HepG2 (cell line): ENCODE measurements around the gene ZNF584. TPM values are rescaled to one million over a fixed set of nuclear protein-coding genes. Genes with fewer than 3 reads are reported as not detected.
A peak's percentile ranks its signal among the peaks of the same experiment; 100 is the strongest.

ENCODE experiments used
- E2F2 ChIP-seq: sonication (generic); formaldehyde crosslinking; IDR thresholded peaks from 2 replicates; pipeline ENCODE4 v1.4.0; 2020; ENCODE audit warnings: missing genetic modification reagents, borderline replicate concordance
- HES4 ChIP-seq: sonication (generic); formaldehyde crosslinking; IDR thresholded peaks from 2 replicates; pipeline ENCODE4 v1.9.0; 2021; ENCODE audit warnings: mild to moderate bottlenecking, missing genetic modification reagents, borderline replicate concordance
- HOXD1 ChIP-seq: sonication (generic); formaldehyde crosslinking; IDR thresholded peaks from 2 replicates; pipeline ENCODE4 v1.5.0; 2020; ENCODE audit warnings: missing genetic modification reagents
- NRL ChIP-seq: sonication (generic); formaldehyde crosslinking; IDR thresholded peaks from 2 replicates; pipeline ENCODE4 v1.5.0; 2020; ENCODE audit warnings: missing genetic modification reagents, mild to moderate bottlenecking, moderate library complexity, borderline replicate concordance
- SIX4 ChIP-seq: sonication (generic); formaldehyde crosslinking; IDR thresholded peaks from 2 replicates; pipeline ENCODE4 v1.4.0; 2020; ENCODE audit warnings: missing genetic modification reagents
- ZFP91 ChIP-seq: sonication (generic); formaldehyde crosslinking; IDR thresholded peaks from 2 replicates; pipeline ENCODE4 v1.9.0; 2022; ENCODE audit warnings: missing genetic modification reagents, mild to moderate bottlenecking, borderline replicate concordance
- ZNF101 ChIP-seq: sonication (generic); formaldehyde crosslinking; IDR thresholded peaks from 2 replicates; pipeline ENCODE4 v1.4.0; 2020; ENCODE audit warnings: mild to moderate bottlenecking, low read depth, missing genetic modification reagents, borderline replicate concordance
- ZNF138 ChIP-seq: sonication (generic); formaldehyde crosslinking; IDR thresholded peaks from 2 replicates; pipeline ENCODE4 v1.5.0; 2020; ENCODE audit warnings: mild to moderate bottlenecking, low read depth, missing genetic modification reagents
- ZNF451 ChIP-seq: sonication (generic); formaldehyde crosslinking; IDR thresholded peaks from 2 replicates; pipeline ENCODE4 v1.5.0; 2020; ENCODE audit warnings: mild to moderate bottlenecking, missing genetic modification reagents
- ZNF556 ChIP-seq: sonication (generic); formaldehyde crosslinking; IDR thresholded peaks from 2 replicates; pipeline ENCODE4 v1.4.0; 2020; ENCODE audit warnings: mild to moderate bottlenecking, missing genetic modification reagents, borderline replicate concordance
- ZNF773 ChIP-seq: sonication (generic); formaldehyde crosslinking; IDR thresholded peaks from 2 replicates; pipeline ENCODE4 v1.4.0; 2020; ENCODE audit warnings: missing genetic modification reagents, borderline replicate concordance
- ZNF883 ChIP-seq: sonication (generic); formaldehyde crosslinking; IDR thresholded peaks from 2 replicates; pipeline ENCODE4 v1.5.1; 2020; ENCODE audit warnings: mild to moderate bottlenecking, missing genetic modification reagents; ENCODE audit errors: not compliant biosample characterization
- polyA plus RNA-seq, 8 experiments: library from polyadenylated mRNA; depleted of rRNA in 3 of 8; stranded (reverse) in 7 of 8; unstranded in 1 of 8; fragments of >200 nt; fragmentation: Illumina TruSeq in 4 of 8; extraction: Trizol in 4 of 8; gene quantifications; 2 replicates each; pipeline versions ENCODE4 v1.2.1 to v1.2.3, GENCODE V29; 2011 to 2016; ENCODE audit warnings: low read depth in 4 of 8, missing spikeins in 1 of 8, mixed read lengths in 1 of 8; ENCODE audit not compliant: insufficient read depth in 1 of 8
- total RNA-seq, 5 experiments: library from RNA; depleted of rRNA; stranded (reverse); fragments of >200 nt; fragmentation: Illumina TruSeq; extraction: Trizol; gene quantifications; 2 replicates each; pipeline ENCODE4 v1.2.3, GENCODE V29; 2016; ENCODE audit warnings: low read depth in 1 of 5
- TF ChIP-seq, protein P1 (sequence below): sonication (generic); formaldehyde crosslinking; IDR thresholded peaks from 2 replicates; pipeline ENCODE4 v1.5.1; 2020; ENCODE audit warnings: mild to moderate bottlenecking, missing genetic modification reagents
- TF ChIP-seq, protein P2 (sequence below): sonication (generic); formaldehyde crosslinking; IDR thresholded peaks from 2 replicates; pipeline ENCODE4 v1.4.0; 2020; ENCODE audit warnings: missing genetic modification reagents, mild to moderate bottlenecking, borderline replicate concordance
- TF ChIP-seq, protein P3 (sequence below): sonication (generic); formaldehyde crosslinking; IDR thresholded peaks from 2 replicates; pipeline ENCODE4 v1.5.1; 2020; ENCODE audit warnings: missing genetic modification reagents, mild to moderate bottlenecking, borderline replicate concordance

ZNF584 gene
- total and polyA plus RNA-seq, 2 of the 13 experiments (the other 11 are each of a cell fraction or from before 2014, with no cell fraction given): 2.4 to 7.0 TPM

DNA sequence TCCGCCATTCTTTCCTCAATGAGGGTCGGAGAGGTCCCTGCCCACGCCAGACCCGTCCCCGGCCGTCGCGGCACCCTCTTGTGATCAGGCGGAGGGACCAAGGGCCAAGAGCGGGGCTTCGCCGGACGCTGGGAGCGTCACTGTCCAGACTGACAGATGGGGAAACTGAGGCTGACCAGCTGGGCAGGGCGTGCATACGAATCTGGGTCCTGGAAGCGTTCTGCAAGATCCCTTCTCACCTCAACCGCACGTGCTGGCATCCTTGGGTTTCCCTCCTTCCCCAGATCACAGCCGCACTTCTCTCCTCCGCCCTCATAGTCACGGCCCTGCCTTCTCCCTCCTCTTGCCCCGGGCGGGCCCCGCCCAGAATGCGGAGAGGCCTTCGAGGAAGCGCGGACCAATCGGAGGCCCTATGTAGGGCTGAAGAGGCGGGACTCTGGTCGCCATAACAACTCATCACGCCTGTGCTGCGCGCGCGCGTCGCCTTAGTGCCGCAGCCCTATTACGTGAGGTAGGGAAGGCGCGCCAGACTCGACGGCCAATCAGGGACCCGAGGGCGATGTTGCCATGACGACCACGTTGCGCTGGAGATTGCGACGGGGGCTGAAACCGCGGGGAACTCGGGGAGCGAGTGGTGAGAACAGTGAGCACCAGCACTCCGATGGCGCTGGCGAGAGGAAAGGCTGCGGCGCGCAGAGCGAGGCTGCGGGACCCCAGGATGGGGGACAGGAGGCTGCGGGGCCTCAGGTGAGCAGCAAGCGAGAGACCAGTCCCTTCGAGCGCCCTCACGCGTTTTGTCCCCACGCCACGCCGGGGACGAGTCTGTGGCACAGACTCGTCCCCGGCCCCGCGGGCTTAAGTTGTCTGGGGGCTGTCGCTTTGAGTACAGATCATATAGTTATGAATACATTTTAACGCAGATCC lies 7.3 kb upstream of the ZNF584 start (continued):
- TF ChIP-seq E2F2 (no peak), ZNF773 (CRISPR knock-in tag) (no peak), HOXD1 (CRISPR knock-in tag) (peak; percentile 72; the same call in 1 of the 2 replicates), HES4 (no peak), ZNF556 (no peak), ZNF101 (no peak), ZNF451 (CRISPR knock-in tag) (no peak), SIX4 (CRISPR knock-in tag) (no peak; the same call in 1 of the 2 replicates), ZNF138 (CRISPR knock-in tag) (peak; percentile 60; the same call in 1 of the 2 replicates), ZFP91 (CRISPR knock-in tag) (peak; percentile 79), ZNF883 (CRISPR knock-in tag) (peak; percentile 35), NRL (CRISPR knock-in tag) (peak; percentile 85)
- TF ChIP-seq, protein P1, sequence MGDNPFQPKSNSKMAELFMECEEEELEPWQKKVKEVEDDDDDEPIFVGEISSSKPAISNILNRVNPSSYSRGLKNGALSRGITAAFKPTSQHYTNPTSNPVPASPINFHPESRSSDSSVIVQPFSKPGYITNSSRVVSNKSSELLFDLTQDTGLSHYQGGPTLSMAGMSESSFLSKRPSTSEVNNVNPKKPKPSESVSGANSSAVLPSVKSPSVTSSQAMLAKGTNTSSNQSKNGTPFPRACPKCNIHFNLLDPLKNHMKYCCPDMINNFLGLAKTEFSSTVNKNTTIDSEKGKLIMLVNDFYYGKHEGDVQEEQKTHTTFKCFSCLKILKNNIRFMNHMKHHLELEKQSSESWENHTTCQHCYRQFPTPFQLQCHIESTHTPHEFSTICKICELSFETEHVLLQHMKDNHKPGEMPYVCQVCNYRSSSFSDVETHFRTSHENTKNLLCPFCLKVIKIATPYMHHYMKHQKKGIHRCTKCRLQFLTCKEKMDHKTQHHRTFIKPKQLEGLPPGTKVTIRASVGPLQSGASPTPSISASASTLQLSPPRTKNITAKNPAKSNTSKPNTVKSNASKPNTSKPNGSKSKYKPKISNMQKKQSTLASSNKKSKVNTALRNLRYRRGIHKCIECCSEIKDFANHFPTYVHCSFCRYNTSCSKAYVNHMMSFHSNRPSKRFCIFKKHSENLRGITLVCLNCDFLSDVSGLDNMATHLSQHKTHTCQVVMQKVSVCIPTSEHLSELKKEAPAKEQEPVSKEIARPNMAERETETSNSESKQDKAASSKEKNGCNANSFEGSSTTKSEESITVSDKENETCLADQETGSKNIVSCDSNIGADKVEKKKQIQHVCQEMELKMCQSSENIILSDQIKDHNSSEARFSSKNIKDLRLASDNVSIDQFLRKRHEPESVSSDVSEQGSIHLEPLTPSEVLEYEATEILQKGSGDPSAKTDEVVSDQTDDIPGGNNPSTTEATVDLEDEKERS (CRISPR knock-in tag): 0 out of 2 replicates have a peak, but pooled peaks have one; percentile 28
- TF ChIP-seq, protein P2, sequence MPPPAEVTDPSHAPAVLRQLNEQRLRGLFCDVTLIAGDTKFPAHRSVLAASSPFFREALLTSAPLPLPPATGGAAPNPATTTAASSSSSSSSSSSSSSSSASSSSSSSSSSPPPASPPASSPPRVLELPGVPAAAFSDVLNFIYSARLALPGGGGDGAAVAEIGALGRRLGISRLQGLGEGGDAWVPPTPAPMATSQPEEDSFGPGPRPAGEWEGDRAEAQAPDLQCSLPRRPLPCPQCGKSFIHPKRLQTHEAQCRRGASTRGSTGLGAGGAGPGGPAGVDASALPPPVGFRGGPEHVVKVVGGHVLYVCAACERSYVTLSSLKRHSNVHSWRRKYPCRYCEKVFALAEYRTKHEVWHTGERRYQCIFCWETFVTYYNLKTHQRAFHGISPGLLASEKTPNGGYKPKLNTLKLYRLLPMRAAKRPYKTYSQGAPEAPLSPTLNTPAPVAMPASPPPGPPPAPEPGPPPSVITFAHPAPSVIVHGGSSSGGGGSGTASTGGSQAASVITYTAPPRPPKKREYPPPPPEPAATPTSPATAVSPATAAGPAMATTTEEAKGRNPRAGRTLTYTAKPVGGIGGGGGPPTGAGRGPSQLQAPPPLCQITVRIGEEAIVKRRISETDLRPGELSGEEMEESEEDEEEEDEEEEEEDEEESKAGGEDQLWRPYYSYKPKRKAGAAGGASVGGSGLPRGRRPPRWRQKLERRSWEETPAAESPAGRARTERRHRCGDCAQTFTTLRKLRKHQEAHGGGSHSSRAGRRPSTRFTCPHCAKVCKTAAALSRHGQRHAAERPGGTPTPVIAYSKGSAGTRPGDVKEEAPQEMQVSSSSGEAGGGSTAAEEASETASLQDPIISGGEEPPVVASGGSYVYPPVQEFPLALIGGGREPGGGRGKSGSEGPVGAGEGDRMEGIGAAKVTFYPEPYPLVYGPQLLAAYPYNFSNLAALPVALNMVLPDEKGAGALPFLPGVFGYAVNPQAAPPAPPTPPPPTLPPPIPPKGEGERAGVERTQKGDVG (CRISPR knock-in tag): no peak
- TF ChIP-seq, protein P3, sequence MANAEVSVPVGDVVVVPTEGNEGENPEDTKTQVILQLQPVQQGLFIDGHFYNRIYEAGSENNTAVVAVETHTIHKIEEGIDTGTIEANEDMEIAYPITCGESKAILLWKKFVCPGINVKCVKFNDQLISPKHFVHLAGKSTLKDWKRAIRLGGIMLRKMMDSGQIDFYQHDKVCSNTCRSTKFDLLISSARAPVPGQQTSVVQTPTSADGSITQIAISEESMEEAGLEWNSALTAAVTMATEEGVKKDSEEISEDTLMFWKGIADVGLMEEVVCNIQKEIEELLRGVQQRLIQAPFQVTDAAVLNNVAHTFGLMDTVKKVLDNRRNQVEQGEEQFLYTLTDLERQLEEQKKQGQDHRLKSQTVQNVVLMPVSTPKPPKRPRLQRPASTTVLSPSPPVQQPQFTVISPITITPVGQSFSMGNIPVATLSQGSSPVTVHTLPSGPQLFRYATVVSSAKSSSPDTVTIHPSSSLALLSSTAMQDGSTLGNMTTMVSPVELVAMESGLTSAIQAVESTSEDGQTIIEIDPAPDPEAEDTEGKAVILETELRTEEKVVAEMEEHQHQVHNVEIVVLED (CRISPR knock-in tag): peak; percentile 96
